ENCODE measurements around the gene ALPG.
"Not testable (repeated sequence)": the region's sequence is repeated elsewhere in the genome, so short reads cannot be mapped to it uniquely, and the experiment has no call there.

Gene ALPG

GRCh38 chr2:232406556-232407310 lies at the start of gene ALPG:
Gene ALPG (plus strand): TSS chr2:232406844. CDS start chr2:232406895, 51 bp downstream.
- DNase-seq: no peak

DNA sequence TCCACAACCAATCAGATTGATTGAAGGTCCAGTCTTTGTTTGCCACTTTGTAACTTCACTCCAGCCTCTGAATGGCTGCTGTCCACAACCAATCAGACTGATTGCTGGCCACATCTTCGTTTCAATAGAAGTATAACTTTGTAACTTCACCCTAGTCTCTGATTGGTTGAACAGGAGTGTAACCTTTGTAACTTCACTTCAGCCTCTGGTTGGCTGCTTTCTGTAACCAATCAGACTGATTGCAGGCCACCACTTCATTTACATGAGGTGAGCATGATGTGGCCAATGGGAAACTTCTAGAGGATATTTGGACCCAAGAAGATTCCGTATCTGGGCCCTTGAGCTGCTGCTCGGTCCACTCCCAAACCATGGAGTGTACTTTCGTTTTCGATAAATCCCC lies 45.0 kb upstream of the ALPG start:
- DNase-seq: no peak

DNA sequence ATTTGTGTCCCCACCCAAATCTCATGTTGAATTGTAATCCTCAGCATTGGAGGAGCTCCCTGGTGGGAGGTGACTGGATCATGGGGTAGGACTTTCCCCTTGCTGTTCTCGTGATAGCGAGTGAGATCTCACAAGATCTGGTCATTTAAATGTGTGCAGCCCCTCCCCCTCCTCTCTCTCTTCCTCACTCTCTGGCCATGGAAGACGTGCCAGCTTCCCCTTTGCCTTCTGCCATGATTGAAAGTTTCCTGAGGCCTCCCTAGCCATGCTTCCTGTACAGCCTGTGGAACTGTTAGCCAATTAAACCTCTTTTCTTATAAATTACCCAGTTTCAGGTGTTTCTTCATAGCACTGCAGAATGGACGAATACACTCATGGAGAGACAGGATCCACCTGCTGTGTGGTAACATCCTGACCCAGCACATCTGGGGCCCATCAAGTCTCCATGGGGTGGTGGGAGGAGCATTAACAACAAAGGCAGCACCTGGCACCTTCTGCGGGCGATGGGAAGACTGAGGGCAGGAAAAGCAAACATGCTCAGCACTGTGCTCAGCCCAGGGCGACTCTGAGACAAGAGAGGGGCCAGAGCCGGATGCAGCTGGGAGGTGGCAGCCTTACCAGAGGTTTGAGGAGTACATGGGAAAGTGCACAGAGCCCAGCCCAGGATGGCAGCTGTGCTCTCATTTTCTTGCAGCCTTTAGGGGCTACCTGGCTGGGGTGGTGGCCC lies 44.3 kb upstream of the ALPG start:
- DNase-seq: no peak

DNA sequence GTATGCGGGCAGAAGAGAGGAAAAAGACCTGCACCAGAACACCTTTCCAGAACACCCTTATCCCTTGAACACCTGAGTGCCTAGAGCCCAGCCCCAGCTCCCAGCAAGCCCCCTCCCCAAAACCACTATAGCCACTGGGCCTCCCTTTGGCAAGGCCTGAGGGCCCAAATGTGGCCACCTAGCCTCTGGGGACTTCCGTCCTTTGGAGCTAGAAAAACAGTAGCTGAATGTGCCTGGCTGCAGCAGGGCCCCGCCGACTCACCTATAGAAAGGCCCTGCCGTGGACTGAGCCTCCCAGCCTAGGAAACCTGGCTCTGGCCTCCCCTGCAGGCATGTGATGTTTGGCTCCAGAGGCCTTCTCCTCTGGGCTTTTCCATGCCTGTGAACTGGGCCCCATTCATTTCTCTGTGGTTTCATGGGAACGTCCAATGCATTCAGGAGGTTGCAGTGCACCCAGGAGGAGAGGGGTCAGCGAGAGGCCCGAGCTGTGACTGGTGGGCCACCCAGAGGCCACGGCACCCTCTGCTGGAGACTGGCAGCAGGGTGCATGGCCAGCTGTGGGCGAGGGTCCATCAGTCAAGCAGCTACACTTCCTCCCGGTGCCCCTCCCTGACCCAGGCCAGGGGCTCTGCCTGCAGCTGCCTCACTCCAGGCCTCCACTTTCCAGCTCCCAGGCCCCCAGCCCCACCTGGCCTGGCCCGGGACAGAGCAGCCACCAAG lies 43.4 kb upstream of the ALPG start:
- not testable (repeated sequence) for DNase-seq

- DNase-seq: no peak
These were observed 42.6 kb upstream of the ALPG start for GRCh38 chr2:232363784-232364615.

GRCh38 chr2:232364806-232365594 lies 41.6 kb upstream of the ALPG start:
- DNase-seq: not testable (repeated sequence)

DNA sequence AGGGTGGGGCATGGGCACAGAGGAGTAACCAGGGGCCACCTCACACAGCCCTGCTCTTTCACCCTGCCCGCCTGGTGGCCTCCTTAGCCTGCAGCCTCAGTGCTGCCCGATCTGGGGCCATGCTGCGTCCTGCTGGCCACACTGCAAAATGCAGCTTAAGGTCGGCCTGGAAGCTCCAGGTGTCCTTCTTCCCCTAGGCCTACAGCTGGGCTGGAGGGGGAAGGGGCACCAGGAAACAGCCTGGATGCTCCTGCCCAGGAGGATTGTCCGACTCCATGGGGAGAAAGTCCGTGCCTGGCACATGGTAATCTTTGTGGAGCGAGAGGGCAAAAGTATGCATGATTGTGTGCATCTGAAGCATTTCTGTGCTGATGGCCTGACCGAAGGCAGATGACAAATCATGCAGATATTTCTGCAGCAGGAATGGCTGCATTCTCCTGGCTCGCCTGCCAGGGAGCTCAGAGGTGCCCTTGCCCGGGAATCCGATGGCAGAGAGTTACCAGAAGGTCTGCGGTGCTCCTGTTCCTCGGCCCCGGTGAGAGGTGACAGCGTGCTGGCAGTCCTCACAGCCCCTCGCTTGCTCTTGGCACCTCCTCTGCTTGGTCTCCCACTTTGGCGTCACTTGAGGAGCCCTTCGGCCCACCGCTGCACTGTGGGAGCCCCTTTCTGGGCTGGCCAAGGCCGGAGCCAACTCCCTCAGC lies 40.9 kb upstream of the ALPG start:
- peak; percentile 51 for DNase-seq

DNA sequence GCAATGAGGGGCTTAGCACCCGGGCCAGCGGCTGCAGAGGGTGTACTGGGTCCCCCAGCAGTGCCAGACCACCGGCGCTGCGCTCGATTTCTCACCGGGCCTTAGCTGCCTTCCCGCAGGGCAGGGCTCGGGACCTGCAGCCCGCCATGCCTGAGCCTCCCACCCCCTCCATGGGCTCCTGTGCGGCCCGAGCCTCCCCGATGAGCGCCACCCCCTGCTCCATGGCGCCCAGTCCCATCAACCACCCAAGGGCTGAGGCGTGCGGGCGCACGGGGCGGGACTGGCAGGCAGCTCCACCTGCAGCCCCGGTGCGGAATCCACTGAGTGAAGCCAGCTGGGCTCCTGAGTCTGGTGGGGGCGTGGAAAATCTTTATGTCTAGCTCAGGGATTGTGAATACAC lies 40.2 kb upstream of the ALPG start:
- not testable (repeated sequence) for DNase-seq

- no peak for DNase-seq
These were observed 39.6 kb upstream of the ALPG start for GRCh38 chr2:232367016-232367415.

GRCh38 chr2:232367591-232368233 lies 38.9 kb upstream of the ALPG start:
- DNase-seq: no peak

GRCh38 chr2:232368311-232368731 lies 38.3 kb upstream of the ALPG start:
- no peak for DNase-seq

DNA sequence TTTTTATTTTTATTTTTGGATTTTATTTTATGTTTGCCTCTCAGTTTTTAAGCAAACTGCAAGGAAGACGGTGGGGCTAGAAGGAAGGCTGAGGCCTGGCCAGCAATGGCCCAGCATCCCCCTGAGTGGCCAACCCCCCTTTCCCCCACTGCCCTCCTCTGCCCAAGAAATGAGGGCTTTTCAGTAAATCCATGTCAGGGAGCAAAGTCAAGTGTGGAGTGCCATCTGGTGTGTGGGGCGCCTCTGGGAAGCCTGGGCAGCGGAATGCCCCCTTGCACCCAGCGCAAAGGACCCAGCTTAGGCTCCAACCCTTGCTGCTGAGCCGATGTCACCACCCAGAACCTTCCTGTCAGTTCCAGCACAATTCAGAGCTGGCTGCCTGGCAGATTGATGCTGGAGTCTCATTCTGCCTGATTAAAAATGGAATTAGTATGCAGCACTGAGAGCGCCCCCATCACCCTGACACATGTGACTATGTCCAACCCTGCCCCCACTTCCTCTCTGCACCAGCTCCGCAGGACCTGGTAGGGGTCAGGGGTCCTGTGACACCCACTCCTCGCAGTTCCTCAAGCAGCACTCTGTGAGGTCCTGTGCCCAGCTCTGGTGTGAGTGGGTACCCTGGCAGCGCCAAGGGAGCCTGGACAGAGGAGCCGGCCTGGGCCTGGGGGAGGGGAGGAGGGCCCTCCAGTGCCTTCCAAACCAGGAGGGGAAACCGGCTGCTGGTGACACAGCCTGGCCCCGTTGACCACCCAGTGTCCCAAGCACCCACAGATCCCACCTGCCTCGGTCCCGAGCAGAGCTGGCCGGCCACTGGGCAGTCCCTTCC lies 37.3 kb upstream of the ALPG start:
- DNase-seq: no peak

GRCh38 chr2:232370007-232370406 lies 36.6 kb upstream of the ALPG start:
- DNase-seq: not testable (repeated sequence)

- DNase-seq: no peak
These were observed 34.1 kb upstream of the ALPG start for GRCh38 chr2:232372231-232373208.

DNA sequence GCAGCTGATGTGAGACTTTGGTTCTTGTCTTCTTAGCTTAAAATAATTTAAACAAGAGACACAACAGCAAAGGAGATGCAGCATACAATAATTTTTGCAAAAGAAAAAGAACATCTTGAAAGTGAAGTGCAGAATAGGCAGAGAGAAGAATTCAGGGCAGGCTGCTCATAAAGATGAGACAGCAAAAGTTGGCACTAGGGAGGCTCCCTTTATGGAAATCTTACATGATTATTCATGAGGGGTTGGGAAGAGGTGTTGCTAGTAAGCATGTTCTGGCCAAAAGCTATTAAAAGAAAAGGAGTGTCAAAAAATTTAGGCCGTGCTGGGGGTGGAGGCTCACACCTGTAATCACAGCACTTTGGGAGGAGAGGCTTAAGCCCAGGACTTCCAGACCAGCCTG lies 32.3 kb upstream of the ALPG start:
- no peak for DNase-seq

DNA sequence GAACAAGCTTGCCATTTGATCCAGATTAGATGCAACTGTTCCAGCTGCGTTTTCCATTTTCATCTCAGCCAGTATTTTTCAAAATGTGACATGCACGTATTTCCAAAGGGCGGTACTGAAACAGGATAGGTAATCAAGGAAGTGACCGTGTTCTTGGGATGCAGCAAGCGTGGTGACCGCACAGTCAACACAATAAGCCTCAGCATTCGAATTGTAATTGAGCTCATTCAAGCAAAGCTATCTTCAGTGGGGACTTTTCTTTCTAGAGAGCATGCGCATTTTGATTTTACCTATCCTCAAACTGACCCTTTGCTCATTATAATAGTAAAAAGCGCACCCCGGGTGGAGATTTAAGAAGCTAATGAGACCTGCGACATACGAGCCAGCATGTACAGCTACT lies 31.5 kb upstream of the ALPG start:
- no peak for DNase-seq

DNA sequence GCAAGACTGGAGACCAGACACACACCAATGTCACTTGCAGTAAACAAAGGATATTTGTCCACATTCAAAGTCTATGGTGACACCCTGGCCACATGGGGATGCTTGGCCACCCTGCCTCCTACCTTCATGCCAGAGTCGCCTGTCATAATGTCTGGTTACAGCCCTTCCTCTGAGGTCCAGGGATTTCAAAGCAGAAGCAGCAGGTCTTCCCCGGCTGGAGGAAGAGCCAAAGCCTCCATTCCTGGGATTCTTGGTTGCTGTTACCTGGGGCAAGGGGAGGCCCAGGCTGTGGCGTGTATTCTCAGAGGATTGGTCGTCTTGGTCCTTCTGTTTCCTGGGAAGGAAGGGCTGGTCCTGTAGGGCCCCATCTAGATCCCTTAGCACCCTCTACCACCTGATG lies 30.4 kb upstream of the ALPG start:
- no peak for DNase-seq

- DNase-seq: no peak
These were observed 29.9 kb upstream of the ALPG start for GRCh38 chr2:232376713-232377112.

- DNase-seq: no peak
These were observed 29.3 kb upstream of the ALPG start for GRCh38 chr2:232377319-232377718.
